AG04450 (cell line): ENCODE data around the gene KATNBL1. TPM values are rescaled to one million over a fixed set of nuclear protein-coding genes. Genes with fewer than 3 reads are reported as not detected.
"Not testable (repeated sequence)": the region's sequence is repeated elsewhere in the genome, so short reads cannot be mapped to it uniquely, and the experiment has no call there.

Experiments used
- CTCF ChIA-PET: fragments of 300-600, 350-600 bp; formaldehyde crosslinking; extraction: SDS; loops from one replicate; lab custom pipeline; 2022; ENCODE audit warnings: antibody characterized with exemption, inconsistent platforms; lab: Charles Lee
- POLR2A ChIA-PET: fragments of 350-600 bp; formaldehyde crosslinking; extraction: SDS; loops from one replicate; lab custom pipeline; 2021; ENCODE audit warnings: antibody characterized with exemption, inconsistent platforms; lab: Yijun Ruan, JAX
- DNase-seq: peaks from one replicate; pipeline ENCODE4 v3.0.0-alpha.2; 2011; ENCODE audit warnings: low read depth, low spot score
- H3K27ac ChIP-seq: one replicate; pipeline ENCODE4 v1.5.1; 2012; ENCODE audit warnings: low read depth, low read length, control low read depth
- H3K27me3 ChIP-seq: one replicate; pipeline ENCODE4 v1.6.0; 2012; ENCODE audit warnings: low read length; ENCODE audit not compliant: control insufficient read depth, insufficient read depth
- H3K4me3 ChIP-seq: 2 replicates; pipeline ENCODE4 v1.5.1; 2011; ENCODE audit warnings: mild to moderate bottlenecking, low read depth, low read length, control low read depth
- H3K9me3 ChIP-seq: 2 replicates; pipeline ENCODE4 v1.5.1; 2012; ENCODE audit warnings: low read length; ENCODE audit not compliant: control insufficient read depth, insufficient read depth
- polyA plus RNA-seq: library from polyadenylated mRNA; depleted of rRNA; stranded (reverse); fragments of >200 nt; gene quantifications from 2 replicates; pipeline ENCODE4 v1.2.3, GENCODE V29; 2011
- TF ChIP-seq, protein P1 (sequence below): IDR thresholded peaks from 2 replicates; pipeline ENCODE4 v1.5.1; 2011; ENCODE audit warnings: low read depth, low read length, control low read depth, inconsistent platforms

The KATNBL1 gene
- polyA plus RNA-seq, 1 experiment, result 46.6 TPM

DNA sequence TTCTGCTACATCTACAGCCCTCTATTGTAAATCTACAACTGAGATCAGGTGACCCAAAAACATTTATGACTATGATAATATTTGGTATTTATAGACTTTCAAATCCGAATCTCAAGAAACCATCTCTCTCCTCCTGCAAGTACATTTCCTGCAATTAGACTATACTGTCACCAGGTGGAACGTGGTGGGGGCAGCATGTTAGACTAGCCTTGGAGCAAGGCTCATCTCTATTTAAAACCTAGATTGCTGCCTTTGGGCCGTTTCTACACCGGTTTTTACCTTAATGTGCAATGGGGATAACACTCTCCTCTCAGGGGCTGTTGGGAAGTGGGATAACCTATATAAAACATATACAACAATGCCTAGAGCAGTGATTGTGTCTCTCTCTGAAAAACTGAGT, 3.8 kb upstream of the KATNBL1 start:
- POLR2A ChIA-PET, result no interaction called here

DNA sequence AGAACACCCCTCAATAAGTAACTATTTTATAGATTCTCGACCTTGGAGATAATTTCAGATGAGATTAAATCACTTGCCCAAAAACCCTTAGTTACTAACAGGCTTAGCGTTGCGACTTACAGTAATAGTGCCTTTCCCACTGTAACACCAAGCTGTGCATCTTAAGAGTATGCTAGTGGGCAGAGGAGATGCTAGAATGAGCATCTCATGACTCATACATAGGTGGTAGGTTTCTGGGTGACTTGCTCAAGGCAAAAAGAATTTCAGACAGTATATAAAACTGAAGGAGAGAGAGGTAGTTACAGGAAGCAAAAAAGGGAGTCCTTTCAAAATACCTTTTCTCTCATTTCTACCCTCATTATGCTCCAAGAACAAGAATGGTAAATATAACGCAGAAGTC, 3.9 kb downstream of the KATNBL1 start:
- TF ChIP-seq, protein P1, sequence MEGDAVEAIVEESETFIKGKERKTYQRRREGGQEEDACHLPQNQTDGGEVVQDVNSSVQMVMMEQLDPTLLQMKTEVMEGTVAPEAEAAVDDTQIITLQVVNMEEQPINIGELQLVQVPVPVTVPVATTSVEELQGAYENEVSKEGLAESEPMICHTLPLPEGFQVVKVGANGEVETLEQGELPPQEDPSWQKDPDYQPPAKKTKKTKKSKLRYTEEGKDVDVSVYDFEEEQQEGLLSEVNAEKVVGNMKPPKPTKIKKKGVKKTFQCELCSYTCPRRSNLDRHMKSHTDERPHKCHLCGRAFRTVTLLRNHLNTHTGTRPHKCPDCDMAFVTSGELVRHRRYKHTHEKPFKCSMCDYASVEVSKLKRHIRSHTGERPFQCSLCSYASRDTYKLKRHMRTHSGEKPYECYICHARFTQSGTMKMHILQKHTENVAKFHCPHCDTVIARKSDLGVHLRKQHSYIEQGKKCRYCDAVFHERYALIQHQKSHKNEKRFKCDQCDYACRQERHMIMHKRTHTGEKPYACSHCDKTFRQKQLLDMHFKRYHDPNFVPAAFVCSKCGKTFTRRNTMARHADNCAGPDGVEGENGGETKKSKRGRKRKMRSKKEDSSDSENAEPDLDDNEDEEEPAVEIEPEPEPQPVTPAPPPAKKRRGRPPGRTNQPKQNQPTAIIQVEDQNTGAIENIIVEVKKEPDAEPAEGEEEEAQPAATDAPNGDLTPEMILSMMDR, result no peak
- no peak for DNase-seq
- Histone ChIP-seq H3K27ac (no peak overlapping the region), H3K4me3 (no peak overlapping the region), H3K27me3 (no peaks in the 10 kb centered on the region), H3K9me3 (no peaks in the 10 kb centered on the region)
- ChIA-PET POLR2A (interaction anchor here (0.5 kb wide), 1 partner anchor 22 kb away, joined by 4 read pairs; no protein-coding TSS in a partner anchor), CTCF (interaction anchor here (5.0 kb wide), 1 partner anchor 96 kb away, joined by 109 read pairs; no protein-coding TSS in a partner anchor)

More for the DNA sequence above, 3.8 kb upstream of the KATNBL1 start:
- H3K27me3 ChIP-seq, result peaks cover 4% of the 10 kb centered on the region
- DNase-seq, result no peak
- TF ChIP-seq, protein P1, result no peak
- no peaks in the 10 kb centered on the region for H3K9me3 ChIP-seq
- H3K4me3 ChIP-seq, result no peak overlapping the region
- no peak overlapping the region for H3K27ac ChIP-seq
- CTCF ChIA-PET, result interaction anchor here (5.3 to 6.7 kb wide), 2 partner anchors 104 to 153 kb away, joined by 56 to 74 read pairs; no protein-coding TSS in a partner anchor

DNA sequence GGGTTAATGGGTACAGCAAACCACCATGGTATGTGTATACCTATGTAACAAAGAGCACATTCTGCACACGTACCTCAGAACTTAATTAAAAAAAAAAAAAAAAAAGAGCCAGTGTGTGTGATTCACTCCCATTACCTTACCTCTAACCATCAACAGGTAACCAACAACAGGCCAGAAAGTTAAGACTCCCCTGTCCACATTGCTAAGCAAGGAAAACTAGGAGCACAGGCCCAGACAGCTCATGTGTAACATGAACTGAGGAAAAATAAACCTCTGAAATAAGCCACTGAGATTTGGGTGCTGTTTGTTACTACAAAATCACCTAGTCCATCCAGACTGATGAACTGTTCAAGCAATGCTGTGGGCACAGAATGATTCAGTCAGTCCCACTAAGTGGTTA, 6.0 kb downstream of the KATNBL1 start:
- TF ChIP-seq, protein P1, result no peak
- ChIA-PET CTCF (interaction anchor here (1.2 kb wide), 1 partner anchor 93 kb away, joined by 3 read pairs; no protein-coding TSS in a partner anchor), POLR2A (no interaction called here)
- Histone ChIP-seq H3K27ac (no peak overlapping the region), H3K27me3 (no peaks in the 10 kb centered on the region), H3K4me3 (no peak overlapping the region), H3K9me3 (peaks cover 2% of the 10 kb centered on the region; the same call in 1 of the 2 replicates)
- DNase-seq, result no peak

DNA sequence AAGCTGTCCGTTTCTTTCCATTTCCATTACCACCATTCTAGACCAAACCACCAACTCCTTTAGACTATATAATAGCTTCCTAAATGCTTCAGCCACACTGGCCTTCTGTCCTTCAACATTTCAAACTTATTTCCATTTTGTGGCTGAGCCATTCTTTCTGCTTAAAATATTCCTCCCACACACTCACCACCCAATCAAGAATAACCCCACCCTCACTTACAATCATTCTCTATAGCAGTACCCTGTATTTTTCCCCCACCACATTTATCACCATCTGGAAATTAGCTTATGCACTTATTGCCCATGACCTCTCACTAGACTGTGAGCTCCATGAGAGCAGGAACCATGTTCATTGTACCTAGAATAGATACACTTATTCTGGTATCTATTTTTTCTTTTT, 6.6 kb downstream of the KATNBL1 start:
- no peaks in the 10 kb centered on the region for H3K27me3 ChIP-seq
- H3K27ac ChIP-seq, result no peak overlapping the region
- H3K4me3 ChIP-seq, result no peak overlapping the region
- CTCF ChIA-PET, result interaction anchor here (1.2 kb wide), 1 partner anchor 93 kb away, joined by 3 read pairs; no protein-coding TSS in a partner anchor
- peaks cover 2% of the 10 kb centered on the region; the same call in 1 of the 2 replicates for H3K9me3 ChIP-seq
- POLR2A ChIA-PET, result no interaction called here
- DNase-seq, result no peak
- TF ChIP-seq, protein P1, result no peak

DNA sequence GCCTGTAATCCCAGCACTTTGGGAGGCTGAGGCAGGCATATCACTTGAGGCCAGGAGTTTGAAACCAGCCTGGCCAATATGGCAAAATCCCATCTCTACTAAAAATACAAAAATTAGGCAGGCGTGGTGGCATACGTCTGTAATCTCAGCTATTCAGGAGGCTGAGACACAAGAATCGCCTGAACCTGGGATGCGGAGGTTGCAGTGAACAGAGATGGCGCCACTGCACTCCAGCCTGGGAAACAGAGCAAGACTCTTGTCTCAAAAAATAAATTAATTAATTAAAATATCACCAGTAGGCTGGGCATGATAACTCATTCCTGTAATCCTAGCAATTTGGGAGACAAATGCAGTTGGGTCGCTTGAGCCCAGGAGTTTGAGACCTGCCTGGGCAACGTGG, 16.6 kb downstream of the KATNBL1 start:
- H3K4me3 ChIP-seq, H3K27ac ChIP-seq, H3K9me3 ChIP-seq, POLR2A ChIA-PET, H3K27me3 ChIP-seq, DNase-seq: not testable (repeated sequence)
- CTCF ChIA-PET, result interaction anchor here (0.7 kb wide), 2 partner anchors 92 to 295 kb away, joined by 3 read pairs; no protein-coding TSS in a partner anchor
